SK-N-SH (cell line): ENCODE data around the gene SEL1L2. TPM values are rescaled to one million over a fixed set of nuclear protein-coding genes. Genes with fewer than 3 reads are reported as not detected.

Source experiments
- CTCF ChIA-PET: fragments of 300-600, 350-600 bp; formaldehyde crosslinking; extraction: SDS; loops from one replicate; lab custom pipeline; 2021; lab: Yijun Ruan, JAX
- POLR2A ChIA-PET: fragments of 350-600 bp; sonication (Branson Sonifier 250); formaldehyde crosslinking; extraction: SDS; loops from one replicate; lab custom pipeline; 2020; ENCODE audit warnings: antibody characterized with exemption, inconsistent platforms; lab: Yijun Ruan, JAX
- DNase-seq: peaks from one replicate; pipeline ENCODE4 v3.0.0; 2012
- H2AFZ ChIP-seq: fragments of 200-600 bp; sonication (generic); 2 replicates; pipeline ENCODE4 v1.8.1; 2016; ENCODE audit warnings: antibody characterized with exemption, mild to moderate bottlenecking, low read depth
- H3F3A ChIP-seq: fragments of 200-600 bp; sonication (generic); replicated peaks from 2 replicates; pipeline ENCODE3; 2016; ENCODE audit warnings: antibody characterized with exemption, mild to moderate bottlenecking; ENCODE audit not compliant: insufficient read depth
- H3K27ac ChIP-seq, 2 experiments: fragments of 200-500 bp in 1 of 2; fragments of 200-600 bp in 1 of 2; sonication (Bioruptor generic) in 1 of 2; sonication (generic), shearing (Covaris generic) in 1 of 2; 2 replicates each; pipeline versions ENCODE4 v1.5.1 to v1.6.1; 2014 to 2016; ENCODE audit warnings: low read depth in 2 of 2, inconsistent platforms in 1 of 2, low read length in 1 of 2, mild to moderate bottlenecking in 1 of 2, mixed read lengths in 1 of 2
- H3K27me3 ChIP-seq: fragments of 200-600 bp; sonication (generic), shearing (Covaris generic); 2 replicates; pipeline ENCODE4 v1.6.1; 2016; ENCODE audit warnings: mixed run types; ENCODE audit not compliant: insufficient read depth
- H3K36me3 ChIP-seq, 2 experiments: fragments of 200-500 bp in 1 of 2; fragments of 200-600 bp in 1 of 2; sonication (Bioruptor generic) in 1 of 2; sonication (generic) in 1 of 2; replicated peaks in 1 of 2; 2 replicates each; pipeline versions ENCODE3 to v1.5.1; 2014 to 2016; ENCODE audit warnings: low read length in 1 of 2, mild to moderate bottlenecking in 1 of 2; ENCODE audit not compliant: insufficient read depth in 2 of 2, control insufficient read depth in 1 of 2
- H3K4me1 ChIP-seq, 2 experiments: fragments of 200-500 bp in 1 of 2; fragments of 200-600 bp in 1 of 2; sonication (Bioruptor generic) in 1 of 2; sonication (generic), shearing (Covaris generic) in 1 of 2; 2 replicates each; pipeline versions ENCODE4 v1.5.1 to v1.6.1; 2014 to 2016; ENCODE audit warnings: low read depth in 1 of 2, low read length in 1 of 2, mixed run types in 1 of 2; ENCODE audit not compliant: insufficient read depth in 2 of 2, control insufficient read depth in 1 of 2
- H3K4me2 ChIP-seq: fragments of 200-600 bp; sonication (generic), shearing (Covaris generic); 2 replicates; pipeline ENCODE4 v1.6.1; 2017; ENCODE audit warnings: mixed run types
- H3K4me3 ChIP-seq, 2 experiments: fragments of 200-500 bp in 1 of 2; fragments of 200-600 bp in 1 of 2; sonication (Bioruptor generic) in 1 of 2; sonication (generic), shearing (Covaris generic) in 1 of 2; 2 replicates each; pipeline versions ENCODE4 v1.5.1 to v1.8.1; 2014 to 2016; ENCODE audit warnings: low read depth in 2 of 2, inconsistent platforms in 1 of 2, low read length in 1 of 2, mild to moderate bottlenecking in 1 of 2, mixed read lengths in 1 of 2, moderate library complexity in 1 of 2
- H3K79me2 ChIP-seq: fragments of 200-600 bp; sonication (generic); 2 replicates; pipeline ENCODE4 v1.8.1; 2017; ENCODE audit warnings: mild to moderate bottlenecking; ENCODE audit not compliant: insufficient read depth
- H3K9ac ChIP-seq: fragments of 200-600 bp; sonication (generic); 2 replicates; pipeline ENCODE4 v1.6.1; 2017; ENCODE audit warnings: mixed run types
- H3K9me2 ChIP-seq: fragments of 200-600 bp; sonication (generic); 2 replicates; pipeline ENCODE4 v1.6.1; 2017; ENCODE audit warnings: mixed run types
- H3K9me3 ChIP-seq: fragments of 200-600 bp; sonication (generic); 2 replicates; pipeline ENCODE4 v1.6.1; 2017; ENCODE audit warnings: mixed run types, mild to moderate bottlenecking, moderate library complexity
- H4K20me1 ChIP-seq: fragments of 200-600 bp; sonication (generic); 2 replicates; pipeline ENCODE4 v1.6.1; 2017; ENCODE audit warnings: mild to moderate bottlenecking, mixed run types; ENCODE audit not compliant: insufficient read depth
- CHD2 ChIP-seq: fragments of 150-350 bp; IDR thresholded peaks from 2 replicates; pipeline ENCODE4 v1.6.1; 2018; ENCODE audit warnings: low read length; ENCODE audit not compliant: partially characterized antibody
- CTCF ChIP-seq: fragments of 200-600 bp; sonication (generic); IDR thresholded peaks from 2 replicates; pipeline ENCODE4 v1.6.1; 2017; ENCODE audit warnings: antibody characterized with exemption, mild to moderate bottlenecking, moderate library complexity
- EZH2phosphoT487 ChIP-seq: fragments of 200-600 bp; sonication (generic); IDR thresholded peaks from 2 replicates; pipeline ENCODE4 v1.6.1; 2017; ENCODE audit warnings: low read depth, mixed run types, mild to moderate bottlenecking, antibody characterized with exemption, moderate library complexity, borderline replicate concordance
- FOSL2 ChIP-seq: IDR thresholded peaks from 2 replicates; pipeline ENCODE4 v1.4.0; 2012; ENCODE audit warnings: low read depth, mild to moderate bottlenecking, moderate library complexity, borderline replicate concordance
- FOXM1 ChIP-seq: IDR thresholded peaks from 2 replicates; pipeline ENCODE4 v1.4.0; 2012; ENCODE audit warnings: low read depth, mild to moderate bottlenecking
- GABPA ChIP-seq: IDR thresholded peaks from 2 replicates; pipeline ENCODE4 v1.4.0; 2012; ENCODE audit warnings: low read depth, mild to moderate bottlenecking
- GATA2 ChIP-seq: sonication (generic); formaldehyde crosslinking; IDR thresholded peaks from 2 replicates; pipeline ENCODE4 v1.5.0; 2020; ENCODE audit warnings: mild to moderate bottlenecking, missing genetic modification reagents
- JUND ChIP-seq: IDR thresholded peaks from 2 replicates; pipeline ENCODE4 v1.4.0; 2012
- MXI1 ChIP-seq: IDR thresholded peaks from 2 replicates; pipeline ENCODE4 v1.6.1; 2012; ENCODE audit warnings: mild to moderate bottlenecking, low read depth, low read length, improper control_type of control experiment
- RCOR1 ChIP-seq: fragments of 150-350 bp; IDR thresholded peaks from 2 replicates; pipeline ENCODE4 v1.6.1; 2017; ENCODE audit warnings: antibody characterized with exemption, low read length
- RFX5 ChIP-seq: IDR thresholded peaks from 2 replicates; pipeline ENCODE4 v1.6.1; 2012; ENCODE audit warnings: mild to moderate bottlenecking, improper control_type of control experiment, low read length
- SIN3A ChIP-seq: IDR thresholded peaks from 2 replicates; pipeline ENCODE4 v1.6.1; 2012; ENCODE audit warnings: low read depth, mild to moderate bottlenecking, low read length, moderate library complexity, borderline replicate concordance
- TCF12 ChIP-seq: IDR thresholded peaks from 2 replicates; pipeline ENCODE4 v1.4.0; 2012
- TEAD4 ChIP-seq: IDR thresholded peaks from 2 replicates; pipeline ENCODE4 v1.4.0; 2012; ENCODE audit warnings: mild to moderate bottlenecking, borderline replicate concordance; ENCODE audit not compliant: insufficient read depth
- USF1 ChIP-seq: IDR thresholded peaks from 2 replicates; pipeline ENCODE4 v1.4.0; 2012; ENCODE audit warnings: low read depth, borderline replicate concordance
- YY1 ChIP-seq: IDR thresholded peaks from 2 replicates; pipeline ENCODE4 v1.4.0; 2012; ENCODE audit warnings: low read depth, mild to moderate bottlenecking
- ZBTB33 ChIP-seq: IDR thresholded peaks from 2 replicates; pipeline ENCODE4 v1.4.0; 2012; ENCODE audit warnings: low read depth, borderline replicate concordance
- WGBS: methylation state at CpG from one replicate; pipeline ENCODE4 v1.1.6; 2017; ENCODE audit warnings: low lambda C conversion rate; 5-methylcytosine and 5-hydroxymethylcytosine counted together
- polyA plus RNA-seq, 3 experiments: library from polyadenylated mRNA; depleted of rRNA; stranded (reverse); fragments of >200 nt; gene quantifications; 2 replicates each; pipeline ENCODE4 v1.2.3, GENCODE V29; 2012
- TF ChIP-seq, protein P1 (sequence below): IDR thresholded peaks from 2 replicates; pipeline ENCODE4 v1.4.0; 2012; ENCODE audit warnings: low read depth
- TF ChIP-seq, protein P2 (sequence below): fragments of 150-350 bp; IDR thresholded peaks from 2 replicates; pipeline ENCODE4 v1.6.1; 2017; ENCODE audit warnings: antibody characterized with exemption, low read length, low read depth, borderline replicate concordance

Gene SEL1L2
- polyA plus RNA-seq, 1 of the 3 experiments (the other 2 are of a cell fraction): not detected

GRCh38 chr20:14030991-14031390 is 40.6 kb upstream of the SEL1L2 start:
- CTCF ChIA-PET: interaction anchor here (0.8 to 1.3 kb wide), 2 partner anchors 211 to 243 kb away, joined by 3 read pairs; no protein-coding TSS in a partner anchor
- Histone ChIP-seq H3K9me3 (no peaks in the 10 kb centered on the region), H2AFZ (no peak overlapping the region), H3K27me3 (no peaks in the 10 kb centered on the region), H3K27ac (no peak overlapping the region), H3K79me2 (no peaks in the 10 kb centered on the region)
- no peak for TF ChIP-seq JUND
- TF ChIP-seq, all 33 proteins: peak for 0
- H3F3A ChIP-seq: no peaks in the 10 kb centered on the region
- POLR2A ChIA-PET: no interaction called here
- 36% methylated on average over 1 of the region's 1 CpG for WGBS
- H3K4me3 ChIP-seq: no peak overlapping the region
- DNase-seq: no peak
- no peak overlapping the region for H3K4me2 ChIP-seq
- H3K36me3 ChIP-seq: no peaks in the 10 kb centered on the region
- no peaks in the 10 kb centered on the region for H3K4me1 ChIP-seq
- H4K20me1 ChIP-seq: no peaks in the 10 kb centered on the region
- H3K9me2 ChIP-seq: no peaks in the 10 kb centered on the region
- H3K9ac ChIP-seq: no peak overlapping the region

DNA sequence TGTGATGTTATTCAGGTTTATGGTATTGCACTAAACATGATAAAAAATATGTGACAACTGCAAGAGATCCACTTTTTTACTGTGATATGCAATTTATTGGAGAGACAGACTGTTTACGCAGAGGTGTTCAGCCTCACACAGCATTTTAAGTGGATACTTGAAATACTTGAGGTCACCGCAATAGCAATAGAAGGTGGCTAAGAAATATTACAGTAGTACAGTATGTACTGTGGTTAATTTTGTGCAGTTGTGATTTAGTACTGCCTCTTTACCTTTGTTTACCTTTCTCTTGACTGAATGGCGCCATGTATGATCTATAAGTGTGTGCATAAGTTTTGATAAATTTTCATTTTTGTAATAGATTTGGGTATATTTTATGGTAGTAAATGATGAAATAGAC is 22.3 kb upstream of the SEL1L2 start:
- Histone ChIP-seq H3K36me3 (no peaks in the 10 kb centered on the region), H3K9ac (no peak overlapping the region), H3K4me1 (no peaks in the 10 kb centered on the region), H3K79me2 (no peaks in the 10 kb centered on the region), H3K4me2 (no peak overlapping the region), H2AFZ (no peak overlapping the region), H4K20me1 (no peaks in the 10 kb centered on the region), H3K27me3 (no peaks in the 10 kb centered on the region), H3K4me3 (no peak overlapping the region), H3K9me2 (no peaks in the 10 kb centered on the region), H3K27ac (no peak overlapping the region), H3K9me3 (peaks cover under 1% of the 10 kb centered on the region; the same call in 1 of the 2 replicates), H3F3A (no peaks in the 10 kb centered on the region)
- 90% methylated on average over 3 of the region's 3 CpGs for WGBS
- POLR2A ChIA-PET: no interaction called here
- CTCF ChIA-PET: interaction anchor here (0.6 kb wide), 1 partner anchor 316 kb away, joined by 3 read pairs; no protein-coding TSS in a partner anchor
- no peak for DNase-seq
- no peak for TF ChIP-seq FOSL2
- TF ChIP-seq YY1: no peak
- TF ChIP-seq, protein P1, sequence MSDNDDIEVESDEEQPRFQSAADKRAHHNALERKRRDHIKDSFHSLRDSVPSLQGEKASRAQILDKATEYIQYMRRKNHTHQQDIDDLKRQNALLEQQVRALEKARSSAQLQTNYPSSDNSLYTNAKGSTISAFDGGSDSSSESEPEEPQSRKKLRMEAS: no peak
- TF ChIP-seq TEAD4: no peak
- no peak for TF ChIP-seq GATA2
- TF ChIP-seq CTCF: no peak
- TF ChIP-seq SIN3A: no peak
- no peak for TF ChIP-seq EZH2phosphoT487
- TF ChIP-seq RFX5: no peak
- no peak for TF ChIP-seq RCOR1
- TF ChIP-seq MXI1: no peak
- TF ChIP-seq GABPA: no peak
- no peak for TF ChIP-seq USF1
- TF ChIP-seq, protein P2, sequence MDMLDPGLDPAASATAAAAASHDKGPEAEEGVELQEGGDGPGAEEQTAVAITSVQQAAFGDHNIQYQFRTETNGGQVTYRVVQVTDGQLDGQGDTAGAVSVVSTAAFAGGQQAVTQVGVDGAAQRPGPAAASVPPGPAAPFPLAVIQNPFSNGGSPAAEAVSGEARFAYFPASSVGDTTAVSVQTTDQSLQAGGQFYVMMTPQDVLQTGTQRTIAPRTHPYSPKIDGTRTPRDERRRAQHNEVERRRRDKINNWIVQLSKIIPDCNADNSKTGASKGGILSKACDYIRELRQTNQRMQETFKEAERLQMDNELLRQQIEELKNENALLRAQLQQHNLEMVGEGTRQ: no peak
- no peak for TF ChIP-seq TCF12
- TF ChIP-seq CHD2: no peak
- TF ChIP-seq FOXM1: no peak
- TF ChIP-seq JUND: no peak
- no peak for TF ChIP-seq ZBTB33
